Measurements from ENCODE around the gene SMYD3. TPM values are rescaled to one million over a fixed set of nuclear protein-coding genes. Genes with fewer than 3 reads are reported as not detected.

Gene SMYD3
- total RNA-seq, 1 experiment from 2014 or later = 44.5 TPM

DNA sequence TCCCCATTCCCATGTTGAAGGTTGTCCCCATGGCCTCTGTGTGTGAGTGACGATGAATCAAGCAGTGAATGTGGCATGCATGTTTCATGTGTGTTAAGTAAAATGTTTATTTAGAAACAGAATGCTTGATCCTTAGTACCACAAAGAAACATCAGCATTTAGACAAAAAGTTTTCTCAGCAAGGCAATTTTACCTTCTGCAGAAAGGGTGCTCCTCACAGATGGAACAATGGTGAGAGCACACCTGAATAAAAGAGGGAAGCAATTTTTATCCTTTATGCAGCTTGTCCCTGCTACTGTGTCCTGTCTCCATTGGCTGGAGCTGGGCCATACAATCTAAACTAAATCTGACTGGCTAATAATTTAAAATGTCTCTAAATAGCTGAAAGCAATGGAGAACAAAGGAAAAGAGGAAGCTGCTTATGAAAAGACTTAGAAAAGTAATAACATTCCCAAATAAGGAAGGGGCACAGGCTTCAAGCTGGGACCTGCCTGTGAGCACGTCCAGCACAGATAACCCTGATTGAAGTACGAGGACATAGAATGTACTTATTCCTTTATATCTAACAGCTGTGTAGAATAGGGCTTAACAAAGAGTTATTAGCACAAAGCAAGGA is 8.4 kb upstream of the SMYD3 start:
- DNase-seq (ENCODE audit: low spot score) = no peak

DNA sequence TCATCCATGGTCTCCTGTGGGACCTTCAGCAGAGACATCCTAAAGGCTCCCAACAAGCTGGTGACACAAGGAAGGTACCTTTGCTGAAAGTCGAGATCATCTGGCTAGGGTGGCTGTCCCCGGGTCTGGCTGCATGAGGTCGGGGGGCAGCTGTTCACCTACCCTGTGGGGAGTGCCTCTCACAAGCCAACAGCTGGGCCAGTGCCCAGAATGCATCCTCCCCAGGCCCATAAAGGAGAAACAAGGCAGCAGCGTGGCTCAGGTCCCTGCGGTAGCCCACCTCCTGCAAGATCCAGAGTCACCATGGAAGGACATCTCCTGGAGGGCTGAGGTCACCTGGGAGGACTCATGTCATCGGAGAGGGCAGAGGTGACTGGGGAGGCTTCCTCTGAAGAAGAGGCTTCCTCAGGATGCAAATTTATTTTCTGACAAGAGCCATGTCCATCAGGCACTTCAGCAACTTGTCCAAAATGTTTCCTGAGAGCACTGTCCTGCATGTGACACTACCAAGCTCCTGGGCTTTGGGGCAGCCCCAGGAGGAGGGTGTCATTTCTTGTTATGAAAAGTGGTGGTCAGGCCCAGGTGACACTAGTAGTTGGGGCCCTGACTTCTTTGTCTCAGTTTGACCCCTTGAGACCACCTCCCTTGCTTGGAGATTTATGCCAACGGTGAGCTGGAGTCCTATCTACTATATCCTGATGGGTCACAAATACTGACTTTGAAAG is 6.7 kb upstream of the SMYD3 start:
- DNase-seq (ENCODE audit: low spot score) = no peak

DNA sequence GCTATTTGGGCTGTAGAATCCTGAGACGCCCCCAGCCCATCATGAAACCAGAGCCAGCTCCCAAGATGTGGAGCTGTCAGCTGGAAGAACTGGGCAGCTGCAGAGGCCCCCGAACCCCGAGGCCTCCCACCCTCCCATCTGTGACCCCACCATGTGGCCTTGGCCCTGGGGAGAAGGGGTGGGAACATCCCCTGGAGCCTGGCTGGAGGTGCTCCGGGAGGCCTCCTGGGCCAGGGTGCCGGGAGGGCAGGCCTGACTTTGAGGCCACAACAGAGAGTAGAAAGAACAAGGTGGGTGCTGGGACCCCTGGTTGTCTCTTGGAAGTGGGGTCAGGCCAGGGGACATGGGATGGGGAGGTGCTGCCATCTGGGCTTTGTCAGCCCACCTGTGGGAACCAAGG is 6.0 kb upstream of the SMYD3 start:
- DNase-seq (ENCODE audit: low spot score) = no peak

DNA sequence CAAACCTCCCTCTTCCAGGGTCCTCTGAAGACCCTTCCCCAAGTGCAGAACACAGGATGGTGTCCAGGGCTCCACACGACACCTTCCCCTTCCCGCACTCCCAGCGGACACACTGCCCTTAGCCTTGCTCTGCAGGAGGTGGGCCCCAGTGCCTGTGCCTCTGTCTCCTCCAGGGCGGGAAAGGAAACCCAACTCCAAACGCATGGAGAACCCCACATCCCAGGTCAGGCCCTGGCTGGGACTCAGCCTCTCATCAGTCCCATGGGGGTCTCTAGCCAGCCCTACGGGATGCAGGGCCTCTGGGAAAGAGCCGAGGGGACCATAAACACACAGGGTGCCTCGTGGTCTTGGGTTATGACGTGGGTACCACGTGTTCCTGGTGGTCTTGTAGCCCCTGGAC is 5.6 kb upstream of the SMYD3 start:
- DNase-seq (ENCODE audit: low spot score) = no peak

DNA sequence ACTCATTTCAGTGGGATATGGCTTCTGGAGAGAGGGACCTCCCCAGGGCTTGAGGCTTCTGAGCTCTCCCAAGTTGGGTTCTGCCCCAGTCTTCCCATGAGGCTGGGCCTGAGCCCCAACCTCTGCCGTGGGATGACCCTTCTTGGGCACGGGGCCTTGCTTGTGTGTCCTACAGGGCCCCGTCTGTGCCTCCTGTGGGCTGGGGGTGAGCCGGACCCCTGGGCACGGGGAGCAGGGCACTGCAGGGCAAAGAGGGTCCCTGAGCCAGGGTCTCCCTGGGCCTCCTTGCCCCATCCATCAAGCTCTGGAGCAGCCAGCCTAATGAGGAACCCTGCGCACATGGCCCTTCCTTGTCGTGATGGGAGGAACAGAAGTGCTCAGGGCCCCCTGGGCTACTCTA is 5.2 kb upstream of the SMYD3 start:
- DNase-seq (ENCODE audit: low spot score) = no peak

DNA sequence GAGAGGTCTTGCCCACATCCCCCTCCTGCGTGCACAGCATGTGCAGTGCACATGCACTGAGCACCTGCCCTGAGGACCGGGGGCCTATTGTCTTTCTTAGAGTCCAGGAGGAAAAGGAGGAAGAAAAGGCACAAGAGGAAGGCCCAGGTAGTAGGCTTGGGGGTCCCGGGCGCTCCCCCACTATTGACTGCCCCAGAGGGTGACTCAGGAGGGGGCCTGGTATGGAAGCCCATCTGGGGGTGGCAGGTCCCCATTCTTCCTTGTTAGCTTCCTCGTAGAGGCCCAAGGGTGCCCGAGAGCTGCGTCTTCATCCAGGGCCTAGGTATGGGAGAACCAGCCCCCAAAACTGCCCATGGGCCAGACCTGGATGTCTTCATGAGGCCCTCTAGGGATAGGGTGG is 4.1 kb upstream of the SMYD3 start:
- DNase-seq (ENCODE audit: low spot score) = no peak

DNA sequence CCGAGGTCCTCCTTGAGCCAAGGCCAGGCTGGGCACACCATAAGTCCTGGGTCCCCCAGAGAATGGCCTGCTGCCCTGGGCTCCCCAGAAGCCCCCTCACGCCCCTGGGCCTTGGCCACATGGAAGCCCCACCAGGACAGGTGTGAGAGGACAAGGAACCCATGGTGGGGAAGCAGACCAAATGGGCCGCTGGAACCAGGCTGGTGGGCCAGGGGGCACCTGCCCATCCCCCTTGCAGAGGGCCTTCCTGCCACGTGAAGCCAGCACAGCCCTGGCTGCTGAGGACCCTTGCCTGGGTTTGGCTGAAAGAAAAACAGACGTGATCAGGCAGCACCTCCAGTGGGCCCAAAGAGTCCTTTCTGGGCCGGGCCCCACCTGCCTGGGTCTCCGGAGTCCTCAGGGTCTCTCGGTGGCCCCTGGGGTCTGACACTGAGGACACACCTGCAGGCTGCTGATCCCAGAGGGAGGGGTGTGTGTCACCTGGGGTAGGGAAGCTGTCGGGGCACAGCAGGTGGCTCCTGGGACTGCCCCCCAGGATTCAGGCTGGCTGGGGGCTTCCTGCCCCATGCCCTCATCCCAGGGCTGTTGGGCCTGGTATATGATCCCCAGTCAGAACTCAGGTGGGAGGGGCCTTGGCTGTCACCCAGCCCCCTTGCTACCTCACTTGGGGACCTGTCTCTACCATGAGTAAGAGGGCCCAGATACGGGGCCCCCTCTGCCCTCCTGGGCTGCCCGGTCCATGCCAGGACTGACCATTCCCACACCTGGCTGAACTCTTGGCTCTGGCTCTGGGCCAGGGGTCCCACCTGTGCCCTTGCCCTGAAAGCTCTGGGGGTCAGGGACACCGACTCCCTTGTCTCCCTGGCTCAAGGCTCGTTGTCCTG is 3.3 kb upstream of the SMYD3 start:
- DNase-seq (ENCODE audit: low spot score) = no peak

DNA sequence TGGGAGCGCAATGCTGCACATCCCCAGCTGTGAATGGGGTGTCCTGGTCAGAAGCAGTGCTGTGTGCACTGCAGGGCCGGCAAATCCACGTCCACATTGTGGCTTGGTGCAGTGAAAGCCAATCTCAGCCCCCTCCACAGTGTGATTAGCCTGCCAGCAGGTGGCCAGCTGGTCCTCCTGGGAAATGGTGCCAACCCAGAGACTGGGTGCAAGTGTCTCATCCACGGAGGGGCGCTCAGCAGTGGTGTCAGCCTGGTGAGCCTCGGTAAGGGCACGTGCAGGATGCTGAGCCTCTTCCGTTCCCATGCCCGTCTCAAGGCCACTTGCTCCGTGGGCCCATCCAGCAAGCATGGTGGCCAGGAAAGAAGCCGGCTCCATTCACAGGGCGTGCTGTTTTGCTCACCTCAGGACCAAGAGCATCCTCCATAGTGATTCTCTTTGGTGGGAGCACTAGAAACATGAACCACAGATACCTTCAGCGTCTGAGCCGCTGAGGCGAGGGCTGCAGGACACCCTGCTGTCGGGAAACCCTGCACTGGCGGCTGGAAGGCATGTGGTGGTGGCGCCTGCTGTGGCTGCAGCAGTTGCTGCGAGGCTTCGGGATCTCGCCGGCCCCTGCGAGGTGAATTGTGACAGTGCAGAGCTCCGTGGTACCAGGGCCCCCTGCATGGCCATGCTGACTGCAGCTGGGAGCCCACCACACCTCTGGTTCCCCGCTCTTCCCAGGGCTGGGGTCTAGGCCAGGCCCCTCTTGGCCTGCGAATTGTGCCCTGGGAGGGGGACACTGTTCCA is 2.0 kb upstream of the SMYD3 start:
- no peak for DNase-seq (ENCODE audit: low spot score)

DNA sequence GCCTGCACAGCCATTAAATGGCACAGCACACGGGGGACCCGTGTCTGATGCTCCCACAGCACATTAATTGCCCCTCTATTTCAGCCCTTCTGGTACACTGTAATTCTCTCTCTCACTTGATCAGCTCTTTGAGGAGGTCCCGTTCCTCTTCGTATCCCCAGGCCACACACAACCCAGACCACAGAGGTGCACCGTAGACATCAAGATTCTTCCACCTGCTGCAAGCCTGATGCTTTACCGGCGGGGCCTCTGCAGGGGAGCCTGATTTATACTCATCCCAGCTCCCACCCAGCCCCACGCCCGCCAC is 759 bp downstream of the SMYD3 start:
- no peak for DNase-seq (ENCODE audit: low spot score)

DNA sequence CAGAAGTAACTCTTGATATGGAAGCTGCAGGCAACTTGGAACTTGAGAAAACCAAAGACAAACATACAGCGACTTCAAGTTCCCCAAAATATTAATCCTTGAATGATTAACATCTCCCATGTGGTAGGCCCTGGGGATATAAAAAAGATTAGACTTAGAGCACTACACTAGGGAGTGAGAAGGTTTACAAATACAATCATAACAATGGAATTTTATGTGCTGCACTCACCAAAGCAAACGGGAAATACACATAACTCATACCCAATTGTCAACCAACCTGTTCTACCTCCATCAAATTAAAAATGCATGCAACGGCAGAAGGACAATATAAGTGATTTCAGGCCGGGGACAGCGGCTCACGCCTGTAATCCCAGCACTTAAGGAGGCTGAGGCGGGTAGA is 3.7 kb downstream of the SMYD3 start:
- DNase-seq (ENCODE audit: low spot score) = peak; percentile 92

DNA sequence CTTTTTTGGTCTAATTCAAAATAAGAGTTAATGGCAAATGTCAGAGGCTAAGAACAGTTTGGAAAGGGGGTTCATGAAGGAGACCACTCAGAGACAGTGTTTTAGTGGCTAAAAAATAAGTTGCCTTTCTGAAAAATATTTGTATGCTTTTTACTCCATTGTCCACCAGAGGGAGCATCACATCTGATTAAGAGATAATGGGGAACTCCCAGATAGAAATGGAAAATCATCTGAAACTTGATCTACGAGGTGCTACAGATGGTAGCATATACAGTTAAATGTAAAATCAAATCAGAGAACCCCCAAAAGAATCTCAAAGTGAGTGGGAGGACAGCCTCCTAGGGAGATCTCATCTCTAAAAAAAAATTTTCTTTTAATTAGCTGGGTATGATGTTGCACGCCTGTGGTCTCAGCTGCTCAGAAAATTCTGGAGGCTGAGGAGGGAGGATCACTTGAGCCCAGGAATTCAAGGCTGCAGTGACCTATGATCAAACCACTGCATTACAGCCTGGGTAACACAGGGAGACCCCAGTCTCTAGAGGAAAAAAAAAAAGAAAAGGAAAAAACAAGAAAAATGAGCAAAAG is 9.7 kb downstream of the SMYD3 start:
- peak; percentile 68 for DNase-seq (ENCODE audit: low spot score)

DNA sequence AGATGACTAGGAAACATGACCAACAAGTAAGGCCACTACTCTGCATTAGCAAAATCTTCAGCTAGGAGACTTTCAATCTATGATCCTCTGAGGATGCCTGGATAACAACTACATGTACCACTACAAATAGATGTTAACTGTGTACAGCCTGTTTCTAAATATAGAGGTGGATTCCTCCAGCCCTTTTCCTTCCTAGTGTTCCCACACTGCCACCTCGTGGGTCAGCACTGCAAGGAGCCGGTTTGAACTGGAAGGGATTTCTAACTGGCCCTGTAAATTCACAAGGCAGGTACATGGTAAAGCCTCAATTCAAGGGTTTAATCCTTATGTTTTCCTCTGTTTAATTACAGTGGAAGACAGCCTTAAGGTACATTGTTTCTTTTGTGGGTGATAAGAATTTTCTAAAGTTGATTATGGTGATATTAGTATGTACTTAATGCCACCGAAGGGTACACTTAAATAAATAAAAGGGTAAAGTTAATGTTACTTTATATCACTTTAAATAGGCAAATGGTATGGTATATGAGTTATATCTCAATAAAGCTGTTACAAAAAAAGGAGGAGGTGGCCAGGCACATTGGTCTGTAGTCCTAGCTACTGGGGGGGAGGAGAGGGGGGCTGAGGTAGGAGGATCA is 14.4 kb downstream of the SMYD3 start:
- peak; percentile 78 for DNase-seq (ENCODE audit: low spot score)

DNA sequence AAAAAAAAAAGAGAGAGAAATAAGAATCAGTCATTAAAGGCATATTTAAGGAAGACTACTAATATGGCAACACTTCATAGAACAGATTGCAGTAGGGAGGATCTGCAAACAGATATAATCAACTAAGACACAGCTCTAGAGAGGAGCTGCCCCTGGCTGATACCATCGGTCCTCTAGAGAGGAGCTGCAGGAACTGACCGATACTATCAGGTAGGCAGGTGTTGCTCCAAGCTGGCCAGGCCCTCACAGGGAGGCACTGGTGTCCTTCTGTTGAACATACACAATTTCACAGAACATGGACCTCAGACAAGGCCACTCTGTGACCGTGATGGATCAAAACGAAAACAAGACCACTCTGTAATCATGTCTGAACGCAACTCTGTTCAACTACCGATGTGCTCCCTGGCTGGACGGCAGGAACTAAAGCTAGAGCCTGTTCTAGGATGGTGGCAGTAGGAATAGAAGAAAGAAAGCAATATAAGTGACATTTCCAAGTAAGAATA is 15.5 kb downstream of the SMYD3 start:
- no peak for DNase-seq (ENCODE audit: low spot score)

DNA sequence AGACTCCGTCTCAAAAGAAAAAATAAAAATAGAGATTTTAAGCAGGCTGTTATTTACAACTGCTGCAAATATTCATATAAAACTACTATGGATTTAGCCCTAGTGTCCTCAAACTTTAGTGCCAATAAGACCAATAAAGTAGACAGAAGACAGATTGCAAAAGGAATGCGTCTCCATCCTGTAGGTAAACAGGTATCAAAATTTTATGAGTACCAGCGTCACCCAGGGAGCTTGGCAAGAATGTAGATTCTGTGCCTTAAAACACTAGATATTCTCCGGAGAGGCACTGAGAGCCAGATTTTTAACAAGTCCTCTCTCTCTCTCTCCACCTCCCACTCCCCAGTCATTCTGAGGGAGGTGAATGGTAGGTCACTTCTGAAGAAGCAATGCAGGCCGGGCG is 18.4 kb downstream of the SMYD3 start:
- DNase-seq (ENCODE audit: low spot score) = no peak

DNA sequence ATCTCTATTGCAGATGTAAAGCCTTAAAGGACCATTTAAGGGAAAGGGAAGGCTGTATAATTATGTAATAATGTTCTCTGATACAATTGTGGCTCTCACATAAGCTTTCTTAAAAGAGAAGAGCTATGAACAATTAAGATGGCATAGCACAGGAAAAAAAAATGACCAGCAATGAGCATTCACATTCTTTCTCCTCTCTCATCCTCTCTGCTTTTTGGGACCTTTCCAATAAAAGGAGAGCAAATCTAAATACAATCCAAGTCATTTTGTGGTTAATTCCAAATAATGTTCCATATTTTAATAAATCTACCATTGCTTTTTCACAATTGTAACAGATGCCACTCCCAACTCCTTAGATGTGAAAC is 23.5 kb downstream of the SMYD3 start:
- DNase-seq (ENCODE audit: low spot score) = no peak

DNA sequence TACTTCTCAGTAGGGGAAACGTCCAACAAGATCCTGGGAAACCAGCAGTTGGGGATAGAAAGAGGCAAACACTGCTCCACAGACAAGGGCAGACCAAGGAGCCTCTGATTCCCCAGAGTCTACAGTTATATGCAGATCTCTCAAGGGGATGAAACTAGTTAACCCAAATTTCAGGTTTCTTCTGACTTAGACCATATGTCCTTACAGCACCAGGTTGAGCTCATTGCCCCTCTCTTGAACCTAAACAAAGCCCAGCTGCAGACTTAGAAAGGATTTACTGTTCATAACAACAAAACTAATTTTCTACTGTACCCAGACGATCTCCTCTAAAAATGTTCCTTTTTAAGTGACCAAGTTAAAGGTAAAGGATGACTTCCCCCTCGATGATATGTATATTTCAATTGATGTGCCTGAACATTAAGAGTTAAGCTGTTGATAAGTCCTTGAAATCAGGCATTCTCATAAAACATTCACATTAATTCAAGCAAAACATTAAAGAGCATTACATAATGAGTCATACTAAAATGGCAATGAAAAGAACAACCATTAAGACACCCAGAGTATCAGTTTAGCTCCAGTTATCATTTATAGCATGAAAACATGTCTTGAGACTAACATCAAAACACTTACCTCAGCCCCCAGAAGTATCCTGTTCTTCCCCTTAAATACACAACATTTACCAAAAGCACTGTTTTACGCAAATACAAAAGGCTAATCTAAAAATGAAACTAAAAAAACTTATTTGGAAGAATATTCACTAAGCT is 24.1 kb downstream of the SMYD3 start:
- no peak for DNase-seq (ENCODE audit: low spot score)

DNA sequence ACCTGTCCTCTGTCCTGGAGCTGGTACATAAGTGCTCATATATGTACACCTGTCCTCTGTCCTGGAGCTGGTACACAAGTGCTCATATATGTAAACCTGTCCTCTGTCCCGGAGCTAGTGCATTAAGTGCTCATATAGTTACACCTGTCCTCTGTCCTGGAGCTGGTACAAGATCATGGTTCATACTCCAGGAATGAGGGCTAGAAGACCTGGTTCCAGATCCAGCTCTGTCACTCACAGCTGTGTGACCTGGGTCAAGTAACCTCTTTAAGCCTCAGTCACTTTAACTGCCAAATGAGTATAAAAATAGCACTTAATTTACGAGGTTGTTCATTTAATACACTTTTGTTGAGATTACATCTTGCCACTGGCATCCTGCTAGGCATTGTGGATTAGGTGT is 28.0 kb downstream of the SMYD3 start:
- no peak for DNase-seq (ENCODE audit: low spot score)

DNA sequence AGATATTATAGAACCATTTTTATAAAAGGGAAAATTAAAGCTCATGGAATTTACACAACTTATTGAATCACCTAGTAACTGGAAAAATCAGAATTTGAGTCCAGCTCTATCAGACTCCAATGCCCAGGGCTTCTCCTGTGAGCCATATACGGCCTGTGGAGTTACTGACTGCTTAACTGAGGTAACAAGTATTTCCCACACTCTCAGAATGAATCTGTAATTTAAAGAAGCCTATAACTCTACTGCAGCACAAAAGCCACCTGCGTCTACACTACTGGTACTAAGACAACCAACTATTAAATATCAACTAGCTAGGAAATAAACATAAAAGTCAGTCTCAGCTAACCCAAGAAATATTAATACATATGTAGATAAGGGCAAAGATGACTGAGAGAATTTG is 29.4 kb downstream of the SMYD3 start:
- DNase-seq (ENCODE audit: low spot score) = no peak

DNA sequence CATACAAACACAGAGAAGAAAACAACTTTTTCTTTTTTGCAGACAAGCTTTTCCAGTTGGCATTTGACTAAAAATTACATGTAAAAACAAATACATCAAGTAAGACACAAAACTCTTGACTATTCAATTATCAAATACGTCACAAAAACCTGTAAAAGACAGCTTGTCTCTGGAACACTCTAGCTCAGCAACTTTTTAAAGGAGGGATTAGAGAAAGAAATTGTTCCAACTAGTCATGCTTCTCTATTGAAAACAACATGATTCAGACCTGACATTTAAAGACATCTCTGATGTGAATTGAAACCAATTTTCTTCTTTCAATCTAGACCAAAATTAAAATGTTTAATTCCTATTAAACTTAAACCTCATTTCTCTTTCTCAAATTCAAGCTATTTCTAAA is 30.3 kb downstream of the SMYD3 start:
- DNase-seq (ENCODE audit: low spot score) = no peak

DNA sequence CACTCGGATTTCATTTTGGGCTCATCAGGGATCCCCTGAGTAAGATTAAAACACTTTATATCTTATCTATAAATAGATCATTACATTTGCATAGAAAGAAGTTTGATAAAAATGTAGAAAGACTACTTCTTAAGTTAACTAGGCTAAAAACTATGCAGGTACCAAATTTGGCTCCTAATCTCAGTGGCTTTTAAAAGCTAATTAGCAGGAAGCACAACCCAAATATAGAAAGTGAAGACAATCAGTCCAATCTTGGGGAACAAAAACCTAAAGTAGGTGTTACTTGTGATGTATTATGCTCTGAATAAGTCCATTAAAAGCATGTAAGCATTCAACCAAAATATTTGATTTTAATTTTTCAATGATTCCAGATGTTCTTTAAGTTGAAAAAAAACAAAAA is 35.4 kb downstream of the SMYD3 start:
- DNase-seq (ENCODE audit: low spot score) = no peak

DNA sequence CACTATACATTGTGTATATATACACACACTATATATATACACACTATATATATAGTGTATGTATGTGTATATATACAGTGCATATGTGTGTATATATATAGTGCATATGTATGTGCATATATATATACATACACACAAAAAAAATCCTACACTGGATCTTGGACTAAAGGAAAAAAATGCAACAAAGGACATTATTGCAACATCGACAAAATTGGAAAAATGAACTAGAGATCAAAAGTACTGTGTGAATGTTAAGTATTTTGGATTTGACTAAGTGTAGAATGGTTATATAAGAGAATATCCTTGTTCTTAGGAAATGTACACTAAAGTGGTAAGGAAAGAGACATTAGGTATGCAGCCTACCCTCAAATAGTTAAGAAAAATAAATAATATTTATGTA is 36.5 kb downstream of the SMYD3 start:
- DNase-seq (ENCODE audit: low spot score) = no peak

Data from A172 (cell line).